GM12878 (cell line): ENCODE measurements around the gene CAPSL. TPM values are rescaled to one million over a fixed set of nuclear protein-coding genes. Genes with fewer than 3 reads are reported as not detected.

ENCODE experiments used
- BRCA1 ChIP-seq: IDR thresholded peaks from 2 replicates; pipeline ENCODE4 v1.6.1; 2011; ENCODE audit warnings: low read depth, low read length, improper control_type of control experiment
- CEBPB ChIP-seq, 2 experiments: fragments of 150-350 bp in 1 of 2; IDR thresholded peaks; 2 replicates each; pipeline ENCODE4 v1.6.1; 2012 to 2014; ENCODE audit warnings: low read depth in 2 of 2, low read length in 2 of 2, borderline replicate concordance in 1 of 2, inconsistent platforms in 1 of 2
- E4F1 ChIP-seq: fragments of 450-650 bp; IDR thresholded peaks from 2 replicates; pipeline ENCODE4 v1.6.1; 2018; ENCODE audit warnings: borderline replicate concordance, mild to moderate bottlenecking; ENCODE audit not compliant: partially characterized antibody
- EP300 ChIP-seq, 2 experiments: fragments of 150-350 bp in 1 of 2; IDR thresholded peaks; 2 replicates each; pipeline ENCODE4 v1.6.1; 2011 to 2012; ENCODE audit warnings: low read depth in 2 of 2, low read length in 2 of 2, borderline replicate concordance in 1 of 2, improper control_type of control experiment in 1 of 2, inconsistent platforms in 1 of 2; ENCODE audit not compliant: control insufficient read depth in 1 of 2
- IKZF2 ChIP-seq, 2 experiments: fragments of 450-650 bp; IDR thresholded peaks; 2 replicates each; pipeline ENCODE4 v1.6.1; 2017; ENCODE audit warnings: mild to moderate bottlenecking in 2 of 2, moderate library complexity in 2 of 2
- MEF2A ChIP-seq: IDR thresholded peaks from 2 replicates; pipeline ENCODE4 v1.6.1; 2011; ENCODE audit warnings: low read depth, mild to moderate bottlenecking, low read length, moderate library complexity; ENCODE audit not compliant: insufficient read depth
- NR2C2 ChIP-seq: IDR thresholded peaks from 2 replicates; pipeline ENCODE4 v1.6.1; 2011; ENCODE audit warnings: borderline replicate concordance, low read depth; ENCODE audit not compliant: control insufficient read depth, insufficient read length
- USF1 ChIP-seq: IDR thresholded peaks from 2 replicates; pipeline ENCODE4 v1.6.1; 2011; ENCODE audit warnings: borderline replicate concordance, low read depth, mild to moderate bottlenecking, moderate library complexity, mixed read lengths, low read length; ENCODE audit not compliant: insufficient read depth; ENCODE audit errors: extremely low read length
- polyA plus RNA-seq, 11 experiments: library from polyadenylated mRNA; depleted of rRNA in 4 of 11; unstranded in 6 of 11; stranded (reverse) in 5 of 11; fragments of >200 nt; fragmentation: Nextera tagmentation in 4 of 11; fragmentation: Illumina TruSeq in 1 of 11; extraction: Ambion mirVana in 4 of 11; extraction: Trizol in 1 of 11; gene quantifications; 1 replicate in 1 of 11; 2 replicates in 10 of 11; pipeline versions ENCODE4 v1.2.1 to v1.2.3, GENCODE V29; 2011 to 2016; ENCODE audit warnings: inconsistent platforms in 2 of 11, missing spikeins in 2 of 11, low read depth in 1 of 11
- total RNA-seq, 4 experiments: library from RNA; depleted of rRNA in 3 of 4; stranded (reverse); fragments of >200 nt in 3 of 4; fragmentation: Illumina TruSeq in 1 of 4; extraction: Trizol in 1 of 4; gene quantifications; 2 replicates each; pipeline versions ENCODE4 v1.2.1 to v1.2.3, GENCODE V29; 2013 to 2021

Gene CAPSL
- total and polyA plus RNA-seq, 10 of the 15 experiments (the other 5 are each of a cell fraction or from before 2014, with no cell fraction given): 0.19 to 0.57 (median 0.20) TPM; not detected in 7

GRCh38 chr5:35857606-35858205 is 80.7 kb downstream of the CAPSL start (continued):
- TF ChIP-seq USF1 (no peak), CEBPB (IDR thresholded peaks at IDR 0.05; ENCODE audit: borderline replicate concordance in 1 of 2, low read depth in 2 of 2, low read length in 2 of 2) (no peak), NR2C2 (no peak), EP300 (IDR thresholded peaks at IDR 0.05; ENCODE audit: borderline replicate concordance in 1 of 2, control insufficient read depth in 1 of 2, low read depth in 2 of 2, low read length in 2 of 2) (no peak), MEF2A (no peak), IKZF2 (IDR thresholded peaks at IDR 0.05) (peak in 1 of 2 experiments; percentile 10; a peak in 1 of 4 replicates), BRCA1 (no peak), E4F1 (no peak)
- TF ChIP-seq, all 136 proteins: peak for 4
